Myocyte (in vitro differentiated cells): ENCODE results near the gene GHRL. TPM values are rescaled to one million over a fixed set of nuclear protein-coding genes. Genes with fewer than 3 reads are reported as not detected.

Experiments
- DNase-seq: peaks from one replicate; pipeline ENCODE4 v3.0.0-alpha.2; 2012; ENCODE audit warnings: low read depth
- polyA plus RNA-seq: library from polyadenylated mRNA; unstranded; fragments of >200 nt; gene quantifications from one replicate; pipeline ENCODE4 v1.2.1, GENCODE V29; 2012; ENCODE audit warnings: missing spikeins
- total RNA-seq: library from RNA; depleted of rRNA; stranded (reverse); fragments of >200 nt; gene quantifications from 2 replicates; pipeline ENCODE4 v1.2.3, GENCODE V29; 2014

Gene GHRL
- not detected in 2 replicates for total RNA-seq
- 0.23 TPM for polyA plus RNA-seq

GRCh38 chr3:10292505-10293419, at the start of gene GHRL:
Gene GHRL, minus strand, starts transcription at chr3:10292947. Its CDS starts 2,767 bp downstream, at chr3:10290180.
- no peak for DNase-seq

- no peak for DNase-seq
Observed at GRCh38 chr3:10341901-10342398, 49.2 kb upstream of the GHRL start.

GRCh38 chr3:10340476-10340875, 47.7 kb upstream of the GHRL start:
- DNase-seq, result no peak

- DNase-seq, result no peak
Observed at GRCh38 chr3:10340046-10340445, 47.3 kb upstream of the GHRL start.

GRCh38 chr3:10339376-10339955, 46.7 kb upstream of the GHRL start:
- no peak for DNase-seq

- DNase-seq, result no peak
Observed at GRCh38 chr3:10338591-10339353, 46.0 kb upstream of the GHRL start.

- no peak for DNase-seq
Observed at GRCh38 chr3:10338164-10338470, 45.4 kb upstream of the GHRL start.

GRCh38 chr3:10337323-10338163, 44.8 kb upstream of the GHRL start:
- no peak for DNase-seq

- DNase-seq, result no peak
Observed at GRCh38 chr3:10336761-10337160, 44.0 kb upstream of the GHRL start.

- no peak for DNase-seq
Observed at GRCh38 chr3:10335871-10336622, 43.3 kb upstream of the GHRL start.

GRCh38 chr3:10335190-10335738, 42.5 kb upstream of the GHRL start:
- DNase-seq, result no peak

GRCh38 chr3:10334459-10334858, 41.7 kb upstream of the GHRL start:
- peak; percentile 76 for DNase-seq

- DNase-seq, result no peak
Observed at GRCh38 chr3:10334042-10334441, 41.3 kb upstream of the GHRL start.

- no peak for DNase-seq
Observed at GRCh38 chr3:10333349-10333650, 40.6 kb upstream of the GHRL start.

- no peak for DNase-seq
Observed at GRCh38 chr3:10332481-10333348, 40.0 kb upstream of the GHRL start.

GRCh38 chr3:10331320-10331719, 38.6 kb upstream of the GHRL start:
- no peak for DNase-seq

GRCh38 chr3:10330319-10330718, 37.6 kb upstream of the GHRL start:
- no peak for DNase-seq

- no peak for DNase-seq
Observed at GRCh38 chr3:10329495-10330015, 36.8 kb upstream of the GHRL start.
